Measurements from ENCODE around the gene YPEL5. TPM values are rescaled to one million over a fixed set of nuclear protein-coding genes. Genes with fewer than 3 reads are reported as not detected.
"Not testable (repeated sequence)": the region's sequence is repeated elsewhere in the genome, so short reads cannot be mapped to it uniquely, and the experiment has no call there.

The YPEL5 gene
- total RNA-seq, 1 experiment from 2014 or later: 29.9 TPM

DNA sequence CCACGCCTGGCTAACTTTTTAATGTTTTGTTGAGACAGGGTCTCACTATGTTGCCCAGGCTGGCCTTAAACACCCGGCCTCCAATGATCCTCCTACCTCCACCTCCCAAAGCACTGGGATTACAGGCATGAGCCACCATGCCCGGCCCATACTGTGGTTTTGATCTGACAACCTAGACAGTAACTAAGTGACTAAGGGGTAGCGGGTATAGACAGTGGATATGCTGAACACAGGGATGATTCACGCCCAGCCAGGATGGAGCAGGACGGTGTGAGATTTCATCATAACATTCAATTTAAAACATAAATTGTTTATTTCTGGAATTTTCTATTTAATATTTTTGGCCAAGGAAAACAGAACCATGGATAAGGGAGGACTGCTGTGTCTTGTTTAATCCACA, 36.0 kb upstream of the YPEL5 start:
- Histone ChIP-seq H3K9me2 (replicated peaks; ENCODE audit: low read length) (no peaks in the 10 kb centered on the region), H3K4me2 (ENCODE audit: low read length) (no peak overlapping the region), H3K27ac (ENCODE audit: low read length) (peak overlapping the region; percentile 66), H3K9ac (ENCODE audit: low read length) (peak overlapping the region; percentile 12; the same call in 1 of the 2 replicates), H4K20me1 (ENCODE audit: low read length) (no peaks in the 10 kb centered on the region), H3K9me3 (ENCODE audit: low read length) (no peaks in the 10 kb centered on the region), H3K4me1 (ENCODE audit: insufficient read depth, low read length) (peaks cover 42% of the 10 kb centered on the region), H3K36me3 (ENCODE audit: low read depth, low read length) (no peaks in the 10 kb centered on the region), H3K79me2 (ENCODE audit: low read length) (no peaks in the 10 kb centered on the region), H3F3A (ENCODE audit: low read length, unreplicated experiment) (peaks cover 7% of the 10 kb centered on the region), H3K4me3 (ENCODE audit: low read length) (no peak overlapping the region), H3K27me3 (ENCODE audit: low read length) (no peaks in the 10 kb centered on the region), H2AFZ (ENCODE audit: low read length) (no peak overlapping the region)
- DNase-seq (peak; percentile 34), ATAC-seq (no peak)
- BruUV-seq (replicated peaks): no TSS peak
- intact Hi-C loops (cut with micrococcal nuclease): no loop called here
- no peak for TF ChIP-seq EZH2 (IDR thresholded peaks at IDR 0.05; ENCODE audit: low read length, unreplicated experiment)
- TF ChIP-seq EZH2phosphoT487 (IDR thresholded peaks at IDR 0.05; ENCODE audit: borderline replicate concordance, low read length): no peak
- TF ChIP-seq CTCF (conservative IDR thresholded peaks at IDR 0.05; ENCODE audit: low read depth, low read length): no peak
- CTCF ChIA-PET: no interaction called here
- POLR2A ChIA-PET (ENCODE audit: unreplicated experiment): no interaction called here

GRCh38 chr2:30111186-30111585, 35.6 kb upstream of the YPEL5 start:
- H3F3A ChIP-seq (ENCODE audit: low read length, unreplicated experiment); H3K9me2 ChIP-seq (replicated peaks; ENCODE audit: low read length); H4K20me1 ChIP-seq (ENCODE audit: low read length); intact Hi-C loops (cut with micrococcal nuclease); CTCF ChIA-PET; H3K9me3 ChIP-seq (ENCODE audit: low read length); DNase-seq; BruUV-seq (replicated peaks); H3K4me2 ChIP-seq (ENCODE audit: low read length); ATAC-seq; H3K27me3 ChIP-seq (ENCODE audit: low read length); H3K27ac ChIP-seq (ENCODE audit: low read length); POLR2A ChIA-PET (ENCODE audit: unreplicated experiment); H2AFZ ChIP-seq (ENCODE audit: low read length); H3K9ac ChIP-seq (ENCODE audit: low read length); H3K36me3 ChIP-seq (ENCODE audit: low read depth, low read length); H3K79me2 ChIP-seq (ENCODE audit: low read length); H3K4me3 ChIP-seq (ENCODE audit: low read length): not testable (repeated sequence)
- H3K4me1 ChIP-seq (ENCODE audit: insufficient read depth, low read length): peaks cover 44% of the 10 kb centered on the region

GRCh38 chr2:30112561-30112960, 34.2 kb upstream of the YPEL5 start:
- Histone ChIP-seq H3K4me3 (ENCODE audit: low read length) (no peak overlapping the region), H3K9me2 (replicated peaks; ENCODE audit: low read length) (no peaks in the 10 kb centered on the region), H3K9me3 (ENCODE audit: low read length) (no peaks in the 10 kb centered on the region), H3K9ac (ENCODE audit: low read length) (no peak overlapping the region), H2AFZ (ENCODE audit: low read length) (no peak overlapping the region), H3K27ac (ENCODE audit: low read length) (no peak overlapping the region), H3K4me1 (ENCODE audit: insufficient read depth, low read length) (peaks cover 44% of the 10 kb centered on the region), H3K79me2 (ENCODE audit: low read length) (no peaks in the 10 kb centered on the region), H3F3A (ENCODE audit: low read length, unreplicated experiment) (peaks cover 7% of the 10 kb centered on the region), H4K20me1 (ENCODE audit: low read length) (no peaks in the 10 kb centered on the region), H3K4me2 (ENCODE audit: low read length) (no peak overlapping the region), H3K36me3 (ENCODE audit: low read depth, low read length) (no peaks in the 10 kb centered on the region), H3K27me3 (ENCODE audit: low read length) (no peaks in the 10 kb centered on the region)
- intact Hi-C loops (cut with micrococcal nuclease): no loop called here
- ATAC-seq (no peak), DNase-seq (no peak)
- no peak for TF ChIP-seq EZH2 (IDR thresholded peaks at IDR 0.05; ENCODE audit: low read length, unreplicated experiment)
- no peak for TF ChIP-seq EZH2phosphoT487 (IDR thresholded peaks at IDR 0.05; ENCODE audit: borderline replicate concordance, low read length)
- no peak for TF ChIP-seq CTCF (conservative IDR thresholded peaks at IDR 0.05; ENCODE audit: low read depth, low read length)
- POLR2A ChIA-PET (ENCODE audit: unreplicated experiment): no interaction called here
- CTCF ChIA-PET: no interaction called here
- BruUV-seq (replicated peaks): no TSS peak

All from PC-3 (cell line).